Panc1 (cell line): ENCODE measurements around the gene ZNF367.

Experiments
- POLR2AphosphoS5 ChIP-seq: IDR thresholded peaks from 2 replicates; pipeline ENCODE4 v1.6.1; 2012; ENCODE audit warnings: mild to moderate bottlenecking, low read depth, low read length, moderate library complexity
- SIN3A ChIP-seq: IDR thresholded peaks from 2 replicates; pipeline ENCODE4 v1.6.1; 2012; ENCODE audit warnings: low read depth, mild to moderate bottlenecking, low read length, moderate library complexity, borderline replicate concordance; ENCODE audit not compliant: insufficient read depth
- TCF7L2 ChIP-seq: IDR thresholded peaks from 2 replicates; pipeline ENCODE4 v1.6.1; 2011; ENCODE audit warnings: mild to moderate bottlenecking, low read depth, low read length, inconsistent platforms
- TF ChIP-seq, protein P1 (sequence below): fragments of 450-650 bp; IDR thresholded peaks from 2 replicates; pipeline ENCODE4 v1.5.1; 2017; ENCODE audit warnings: mild to moderate bottlenecking
- TF ChIP-seq, protein P2 (sequence below), 2 experiments: IDR thresholded peaks; 2 replicates each; pipeline ENCODE4 v1.6.1; 2011 to 2012; ENCODE audit warnings: low read depth in 2 of 2, control low read depth in 1 of 2, low read length in 1 of 2, mild to moderate bottlenecking in 1 of 2, moderate library complexity in 1 of 2; ENCODE audit not compliant: insufficient read depth in 1 of 2

DNA sequence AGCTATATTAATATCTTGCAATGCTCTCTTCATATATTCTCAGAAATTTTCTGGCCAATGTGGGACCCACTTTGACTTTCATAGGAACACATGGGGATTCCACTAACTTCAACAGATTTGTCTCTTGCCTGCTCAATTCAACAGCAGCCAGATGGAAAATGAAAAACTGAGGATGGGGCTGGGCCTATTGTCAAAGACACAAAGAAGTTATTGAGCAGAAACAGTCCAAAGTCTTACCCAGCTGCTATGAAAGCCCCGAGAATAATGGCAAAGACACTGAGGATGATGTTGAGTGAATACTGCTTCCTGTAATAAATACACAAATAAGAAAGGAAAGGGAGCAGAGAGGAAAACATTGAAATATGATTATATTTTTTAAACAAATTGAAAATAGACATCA, 67.3 kb downstream of the ZNF367 start:
- TF ChIP-seq, protein P1, sequence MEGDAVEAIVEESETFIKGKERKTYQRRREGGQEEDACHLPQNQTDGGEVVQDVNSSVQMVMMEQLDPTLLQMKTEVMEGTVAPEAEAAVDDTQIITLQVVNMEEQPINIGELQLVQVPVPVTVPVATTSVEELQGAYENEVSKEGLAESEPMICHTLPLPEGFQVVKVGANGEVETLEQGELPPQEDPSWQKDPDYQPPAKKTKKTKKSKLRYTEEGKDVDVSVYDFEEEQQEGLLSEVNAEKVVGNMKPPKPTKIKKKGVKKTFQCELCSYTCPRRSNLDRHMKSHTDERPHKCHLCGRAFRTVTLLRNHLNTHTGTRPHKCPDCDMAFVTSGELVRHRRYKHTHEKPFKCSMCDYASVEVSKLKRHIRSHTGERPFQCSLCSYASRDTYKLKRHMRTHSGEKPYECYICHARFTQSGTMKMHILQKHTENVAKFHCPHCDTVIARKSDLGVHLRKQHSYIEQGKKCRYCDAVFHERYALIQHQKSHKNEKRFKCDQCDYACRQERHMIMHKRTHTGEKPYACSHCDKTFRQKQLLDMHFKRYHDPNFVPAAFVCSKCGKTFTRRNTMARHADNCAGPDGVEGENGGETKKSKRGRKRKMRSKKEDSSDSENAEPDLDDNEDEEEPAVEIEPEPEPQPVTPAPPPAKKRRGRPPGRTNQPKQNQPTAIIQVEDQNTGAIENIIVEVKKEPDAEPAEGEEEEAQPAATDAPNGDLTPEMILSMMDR = no peak
- no peak for TF ChIP-seq TCF7L2
- no peak for TF ChIP-seq POLR2AphosphoS5
- TF ChIP-seq, protein P2, sequence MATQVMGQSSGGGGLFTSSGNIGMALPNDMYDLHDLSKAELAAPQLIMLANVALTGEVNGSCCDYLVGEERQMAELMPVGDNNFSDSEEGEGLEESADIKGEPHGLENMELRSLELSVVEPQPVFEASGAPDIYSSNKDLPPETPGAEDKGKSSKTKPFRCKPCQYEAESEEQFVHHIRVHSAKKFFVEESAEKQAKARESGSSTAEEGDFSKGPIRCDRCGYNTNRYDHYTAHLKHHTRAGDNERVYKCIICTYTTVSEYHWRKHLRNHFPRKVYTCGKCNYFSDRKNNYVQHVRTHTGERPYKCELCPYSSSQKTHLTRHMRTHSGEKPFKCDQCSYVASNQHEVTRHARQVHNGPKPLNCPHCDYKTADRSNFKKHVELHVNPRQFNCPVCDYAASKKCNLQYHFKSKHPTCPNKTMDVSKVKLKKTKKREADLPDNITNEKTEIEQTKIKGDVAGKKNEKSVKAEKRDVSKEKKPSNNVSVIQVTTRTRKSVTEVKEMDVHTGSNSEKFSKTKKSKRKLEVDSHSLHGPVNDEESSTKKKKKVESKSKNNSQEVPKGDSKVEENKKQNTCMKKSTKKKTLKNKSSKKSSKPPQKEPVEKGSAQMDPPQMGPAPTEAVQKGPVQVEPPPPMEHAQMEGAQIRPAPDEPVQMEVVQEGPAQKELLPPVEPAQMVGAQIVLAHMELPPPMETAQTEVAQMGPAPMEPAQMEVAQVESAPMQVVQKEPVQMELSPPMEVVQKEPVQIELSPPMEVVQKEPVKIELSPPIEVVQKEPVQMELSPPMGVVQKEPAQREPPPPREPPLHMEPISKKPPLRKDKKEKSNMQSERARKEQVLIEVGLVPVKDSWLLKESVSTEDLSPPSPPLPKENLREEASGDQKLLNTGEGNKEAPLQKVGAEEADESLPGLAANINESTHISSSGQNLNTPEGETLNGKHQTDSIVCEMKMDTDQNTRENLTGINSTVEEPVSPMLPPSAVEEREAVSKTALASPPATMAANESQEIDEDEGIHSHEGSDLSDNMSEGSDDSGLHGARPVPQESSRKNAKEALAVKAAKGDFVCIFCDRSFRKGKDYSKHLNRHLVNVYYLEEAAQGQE (IDR thresholded peaks at IDR 0.05; ENCODE audit: insufficient read depth in 1 of 2, low read depth in 2 of 2, low read length in 1 of 2) = no peak
- TF ChIP-seq SIN3A = no peak
